SU-DHL-6 (cell line): ENCODE results near the gene FAM117A.

Experiments used
- EZH2phosphoT487 ChIP-seq: fragments of 200-600 bp; sonication (generic), shearing (Covaris generic); conservative IDR thresholded peaks from 2 replicates; pipeline ENCODE4 v1.6.1; 2018; ENCODE audit warnings: mild to moderate bottlenecking, antibody characterized with exemption, low read length, moderate library complexity, mixed read lengths
- TF ChIP-seq, protein P1 (sequence below): fragments of 200-600 bp; sonication (generic); IDR thresholded peaks from one replicate; pipeline ENCODE4 v1.5.1; 2017; ENCODE audit warnings: antibody characterized with exemption, mild to moderate bottlenecking, low read length, moderate library complexity; ENCODE audit not compliant: insufficient read depth, poor library complexity, severe bottlenecking

DNA sequence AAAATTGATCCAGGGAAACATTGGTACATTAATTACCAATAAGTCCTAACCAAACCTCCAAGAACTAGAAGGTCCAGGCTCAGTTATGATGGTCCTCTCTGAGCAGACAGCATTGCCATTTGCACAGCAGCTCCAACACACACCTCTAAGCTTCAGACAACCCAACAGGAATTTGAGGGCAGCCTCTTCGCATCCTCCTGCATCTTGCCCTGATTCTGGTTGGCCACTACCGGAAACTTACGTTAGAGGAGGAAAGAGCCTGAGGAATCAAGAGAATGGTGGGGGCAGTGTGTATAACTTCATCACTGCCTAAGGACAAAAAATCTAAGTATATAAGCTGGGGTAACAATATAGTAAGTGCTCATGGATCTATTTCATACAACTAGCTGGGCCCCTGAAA is 15.7 kb downstream of the FAM117A start:
- TF ChIP-seq, protein P1, sequence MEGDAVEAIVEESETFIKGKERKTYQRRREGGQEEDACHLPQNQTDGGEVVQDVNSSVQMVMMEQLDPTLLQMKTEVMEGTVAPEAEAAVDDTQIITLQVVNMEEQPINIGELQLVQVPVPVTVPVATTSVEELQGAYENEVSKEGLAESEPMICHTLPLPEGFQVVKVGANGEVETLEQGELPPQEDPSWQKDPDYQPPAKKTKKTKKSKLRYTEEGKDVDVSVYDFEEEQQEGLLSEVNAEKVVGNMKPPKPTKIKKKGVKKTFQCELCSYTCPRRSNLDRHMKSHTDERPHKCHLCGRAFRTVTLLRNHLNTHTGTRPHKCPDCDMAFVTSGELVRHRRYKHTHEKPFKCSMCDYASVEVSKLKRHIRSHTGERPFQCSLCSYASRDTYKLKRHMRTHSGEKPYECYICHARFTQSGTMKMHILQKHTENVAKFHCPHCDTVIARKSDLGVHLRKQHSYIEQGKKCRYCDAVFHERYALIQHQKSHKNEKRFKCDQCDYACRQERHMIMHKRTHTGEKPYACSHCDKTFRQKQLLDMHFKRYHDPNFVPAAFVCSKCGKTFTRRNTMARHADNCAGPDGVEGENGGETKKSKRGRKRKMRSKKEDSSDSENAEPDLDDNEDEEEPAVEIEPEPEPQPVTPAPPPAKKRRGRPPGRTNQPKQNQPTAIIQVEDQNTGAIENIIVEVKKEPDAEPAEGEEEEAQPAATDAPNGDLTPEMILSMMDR: no peak
- no peak for TF ChIP-seq EZH2phosphoT487
